Endothelial cell of umbilical vein (primary cell): ENCODE results near the gene ATP6V0C. TPM values are rescaled to one million over a fixed set of nuclear protein-coding genes. Genes with fewer than 3 reads are reported as not detected.

Experiments used
- BruUV-seq: library from RNA; stranded (reverse); fragments of 400-500 nt; replicated peaks from 2 replicates; lab custom pipeline; 2021; lab: Mats Ljungman, UMichigan
- CTCF ChIA-PET: fragments of 300-600, 350-600 bp; sonication (Branson Sonifier 250); formaldehyde crosslinking; loops from one replicate; lab custom pipeline; 2021; ENCODE audit warnings: antibody characterized with exemption, inconsistent platforms; lab: Charles Lee
- POLR2A ChIA-PET: fragments of 300-600, 350-600 bp; sonication (Branson Sonifier 250); formaldehyde crosslinking; loops from one replicate; lab custom pipeline; 2021; ENCODE audit warnings: antibody characterized with exemption, inconsistent platforms; lab: Charles Lee
- DNase-seq: peaks from one replicate; pipeline ENCODE4 v3.0.0-alpha.2; 2011; ENCODE audit warnings: low read depth, low spot score
- FAIRE-seq: peaks from 2 replicates; lab custom pipeline; 2011; peaks lifted over from hg19 to GRCh38; lab: Jason Lieb, UNC
- H2AFZ ChIP-seq: 2 replicates; pipeline ENCODE4 v1.6.0; 2012; ENCODE audit warnings: low read depth, low read length, control low read depth, inconsistent platforms
- H3K27ac ChIP-seq: 2 replicates; pipeline ENCODE4 v1.5.1; 2011; ENCODE audit warnings: low read depth, mild to moderate bottlenecking, control low read depth, low read length, moderate library complexity; ENCODE audit not compliant: insufficient read depth
- H3K27me3 ChIP-seq, 2 experiments: 2 replicates each; pipeline versions ENCODE4 v1.6.0 to v1.6.1; 2011; ENCODE audit warnings: low read length in 2 of 2, mixed read lengths in 1 of 2; ENCODE audit not compliant: control insufficient read depth in 2 of 2, insufficient read depth in 2 of 2
- H3K36me3 ChIP-seq, 2 experiments: 2 replicates in 1 of 2; 3 replicates in 1 of 2; pipeline ENCODE4 v1.5.1; 2011; ENCODE audit warnings: low read length in 2 of 2, mild to moderate bottlenecking in 1 of 2, moderate library complexity in 1 of 2; ENCODE audit not compliant: control insufficient read depth in 2 of 2, insufficient read depth in 2 of 2; ENCODE audit errors: extremely low read depth in 1 of 2
- H3K4me1 ChIP-seq: 3 replicates; pipeline ENCODE4 v1.5.1; 2011; ENCODE audit warnings: mild to moderate bottlenecking, low read length; ENCODE audit not compliant: control insufficient read depth, insufficient read depth; ENCODE audit errors: extremely low read depth
- H3K4me2 ChIP-seq: 2 replicates; pipeline ENCODE4 v1.6.1; 2011; ENCODE audit warnings: low read length, control low read depth, mixed read lengths; ENCODE audit not compliant: insufficient read depth
- H3K4me3 ChIP-seq, 3 experiments: fragments of 200-600 bp in 1 of 3; sonication (generic), shearing (Covaris generic) in 1 of 3; replicated peaks in 1 of 3; 2 replicates each; pipeline ENCODE4 v1.5.1; 2011 to 2016; ENCODE audit warnings: control low read depth in 3 of 3, low read length in 3 of 3, mild to moderate bottlenecking in 2 of 3, inconsistent platforms in 1 of 3, low read depth in 1 of 3, moderate library complexity in 1 of 3; ENCODE audit not compliant: insufficient read depth in 1 of 3
- H3K79me2 ChIP-seq: 2 replicates; pipeline ENCODE4 v1.6.0; 2012; ENCODE audit warnings: low read length, inconsistent platforms; ENCODE audit not compliant: control insufficient read depth, insufficient read depth
- H3K9ac ChIP-seq: replicated peaks from 2 replicates; pipeline ENCODE3; 2011; ENCODE audit warnings: low read length, control low read depth; ENCODE audit not compliant: insufficient read depth; ENCODE audit errors: extremely low read depth
- H3K9me1 ChIP-seq: replicated peaks from 3 replicates; pipeline ENCODE4 v1.6.0; 2011; ENCODE audit warnings: mild to moderate bottlenecking, low read length; ENCODE audit not compliant: control insufficient read depth, insufficient read depth; ENCODE audit errors: extremely low read depth
- H3K9me3 ChIP-seq: replicated peaks from 2 replicates; pipeline ENCODE4 v1.5.1; 2012; ENCODE audit warnings: low read length, inconsistent platforms; ENCODE audit not compliant: control insufficient read depth, insufficient read depth
- H4K20me1 ChIP-seq: replicated peaks from 2 replicates; pipeline ENCODE3; 2011; ENCODE audit warnings: mild to moderate bottlenecking, low read length; ENCODE audit not compliant: control insufficient read depth, insufficient read depth; ENCODE audit errors: extremely low read depth
- CTCF ChIP-seq, 2 donors: IDR thresholded peaks; 1 replicate in 1 of 2; 2 replicates in 1 of 2; pipeline ENCODE4 v1.5.1; 2011; ENCODE audit warnings: low read length in 2 of 2, mild to moderate bottlenecking in 2 of 2, moderate library complexity in 2 of 2, control low read depth in 1 of 2, inconsistent platforms in 1 of 2, low read depth in 1 of 2; ENCODE audit not compliant: insufficient read depth in 1 of 2; ENCODE audit errors: extremely low read depth in 1 of 2
- EZH2 ChIP-seq: IDR thresholded peaks from 2 replicates; pipeline ENCODE4 v1.6.1; 2012; ENCODE audit warnings: borderline replicate concordance, low read depth, mild to moderate bottlenecking, moderate library complexity, low read length, inconsistent platforms; ENCODE audit not compliant: severe bottlenecking
- FOS ChIP-seq: IDR thresholded peaks from 2 replicates; pipeline ENCODE4 v1.6.1; 2011; ENCODE audit warnings: mild to moderate bottlenecking, low read length, moderate library complexity, borderline replicate concordance; ENCODE audit not compliant: insufficient read depth
- GATA2 ChIP-seq: IDR thresholded peaks from 2 replicates; pipeline ENCODE4 v1.7.0; 2011; ENCODE audit warnings: low read depth, mild to moderate bottlenecking, moderate library complexity, mixed read lengths, low read length; ENCODE audit not compliant: insufficient read length, insufficient read depth
- JUN ChIP-seq: IDR thresholded peaks from 2 replicates; pipeline ENCODE4 v1.6.1; 2011; ENCODE audit warnings: borderline replicate concordance, low read depth; ENCODE audit not compliant: insufficient read length, insufficient read depth
- MAX ChIP-seq: IDR thresholded peaks from 2 replicates; pipeline ENCODE4 v1.6.1; 2011; ENCODE audit not compliant: insufficient read depth, insufficient read length
- MYC ChIP-seq: IDR thresholded peaks from one replicate; pipeline ENCODE4 v1.6.1; 2011; ENCODE audit warnings: mild to moderate bottlenecking, low read depth, low read length
- POLR2A ChIP-seq: IDR thresholded peaks from 2 replicates; pipeline ENCODE4 v1.6.1; 2012; ENCODE audit warnings: low read depth, mild to moderate bottlenecking, control low read depth, low read length
- POLR2AphosphoS5 ChIP-seq: IDR thresholded peaks from 2 replicates; pipeline ENCODE4 v1.6.1; 2012; ENCODE audit warnings: low read depth, mild to moderate bottlenecking, control low read depth, low read length, moderate library complexity; ENCODE audit not compliant: insufficient read depth
- dilution Hi-C: fragments of 300-500 bp; cut with MboI; formaldehyde crosslinking; loops from one replicate; pipeline ENCODE4 v1.15.0; 2019; ENCODE audit warnings: low sequenced_read_pairs; ENCODE audit not compliant: extremely low pct_ligation_motif_present
- intact Hi-C: fragments of 100-400 bp; cut with micrococcal nuclease; formaldehyde crosslinking; loops from one replicate; pipeline ENCODE4 v1.10.0; 2022
- polyA plus RNA-seq, 4 experiments: library from polyadenylated mRNA; depleted of rRNA in 3 of 4; stranded (reverse) in 3 of 4; unstranded in 1 of 4; fragments of >200 nt; gene quantifications; 2 replicates each; pipeline versions ENCODE4 v1.2.1 to v1.2.3, GENCODE V29; 2011 to 2012; ENCODE audit warnings: missing spikeins in 1 of 4
- total RNA-seq: library from RNA; stranded (reverse); gene quantifications from 2 replicates; pipeline ENCODE4 v1.2.3, GENCODE V29; 2021

Gene ATP6V0C
- total and polyA plus RNA-seq, 2 donors (not counting 3 experiments of a cell fraction or from before 2014, with no cell fraction given), result 146 to 194 TPM

- POLR2A ChIA-PET, result no interaction called here
- Histone ChIP-seq H3K4me3 (no peak overlapping the region), H3K9me1 (no peaks in the 10 kb centered on the region), H3K4me2 (no peak overlapping the region), H3K4me1 (peaks cover 10% of the 10 kb centered on the region), H3K79me2 (peaks cover 9% of the 10 kb centered on the region), H2AFZ (no peak overlapping the region), H4K20me1 (no peaks in the 10 kb centered on the region), H3K27me3 (peaks cover 4 to 5% of the 10 kb centered on the region in 2 experiments), H3K36me3 (no peaks in the 10 kb centered on the region), H3K9me3 (no peaks in the 10 kb centered on the region), H3K9ac (no peak overlapping the region), H3K27ac (no peak overlapping the region)
- TF ChIP-seq MYC, result no peak
- no peak for TF ChIP-seq POLR2A
- TF ChIP-seq GATA2, result no peak
- TF ChIP-seq EZH2, result no peak
- intact Hi-C loops (no loop called here), dilution Hi-C loops (no loop called here)
- FAIRE-seq, result no peak
- DNase-seq, result no peak
- CTCF ChIA-PET, result no interaction called here
- BruUV-seq, result TSS peak; percentile 21
Measured at GRCh38 chr16:2476741-2477140, 37.0 kb upstream of the ATP6V0C start.

GRCh38 chr16:2477327-2477726 lies 36.4 kb upstream of the ATP6V0C start:
- H3K27ac ChIP-seq, result no peak overlapping the region
- H3K9ac ChIP-seq, result no peak overlapping the region
- H3K4me1 ChIP-seq, result peaks cover 10% of the 10 kb centered on the region
- FAIRE-seq, result no peak
- no peak for DNase-seq
- TF ChIP-seq JUN (no peak), CTCF (IDR thresholded peaks at IDR 0.05; ENCODE audit: extremely low read depth in 1 of 2, insufficient read depth in 1 of 2, low read depth in 1 of 2, low read length in 2 of 2) (no peak), POLR2AphosphoS5 (no peak), MYC (no peak), EZH2 (no peak), POLR2A (no peak), FOS (no peak), GATA2 (no peak), MAX (no peak)
- H3K4me2 ChIP-seq, result no peak overlapping the region
- no peak overlapping the region for H2AFZ ChIP-seq
- BruUV-seq, result no TSS peak
- H4K20me1 ChIP-seq, result no peaks in the 10 kb centered on the region
- ChIA-PET CTCF (interaction anchor here (0.7 to 1.1 kb wide), 2 partner anchors 19 to 24 kb away, joined by 3 read pairs; no protein-coding TSS in a partner anchor), POLR2A (no interaction called here)
- no peaks in the 10 kb centered on the region for H3K27me3 ChIP-seq
- H3K79me2 ChIP-seq, result peaks cover 9% of the 10 kb centered on the region
- no peak overlapping the region for H3K4me3 ChIP-seq
- no peaks in the 10 kb centered on the region for H3K9me1 ChIP-seq
- dilution Hi-C loops, result no loop called here
- H3K36me3 ChIP-seq, result no peaks in the 10 kb centered on the region
- intact Hi-C loops, result no loop called here
- no peaks in the 10 kb centered on the region for H3K9me3 ChIP-seq
